ENCODE results near the gene NIPAL4. TPM values are rescaled to one million over a fixed set of nuclear protein-coding genes. Genes with fewer than 3 reads are reported as not detected.
"Not testable (repeated sequence)": the region's sequence is repeated elsewhere in the genome, so short reads cannot be mapped to it uniquely, and the experiment has no call there.

The NIPAL4 gene
- total RNA-seq = 1 to 10 TPM; 3.5 to 3.7 TPM

- H3K9me3 Mint-ChIP-seq (ENCODE audit: low read depth) = no peaks in the 10 kb centered on the region
- H3K27me3 Mint-ChIP-seq = peaks cover 22% of the 10 kb centered on the region
- CTCF ChIA-PET = interaction anchor here (0.5 to 2.8 kb wide), 7 partner anchors 9 to 311 kb away, joined by 3 to 15 read pairs (median 4); no protein-coding TSS in a partner anchor
- H3K36me3 Mint-ChIP-seq (ENCODE audit: low read depth) = no peaks in the 10 kb centered on the region
- H3K27ac Mint-ChIP-seq = peak within 1 kb of the TSS; percentile 59
- intact Hi-C loops (cut with DNase I, micrococcal nuclease) = loop anchor here (5.0 to 10.0 kb wide), 3 partner anchors 68 to 397 kb away; partner anchors contain the start of gene CLINT1 (in 1 of the 2)
- H3K4me1 Mint-ChIP-seq = peaks cover 28% of the 10 kb centered on the region
- POLR2A ChIA-PET = interaction anchor here (0.9 kb wide), 1 partner anchor 109 kb away, joined by 3 read pairs; no protein-coding TSS in a partner anchor
- peak; percentile 28 for ATAC-seq
- peak; percentile 68 for DNase-seq
- H3K4me3 Mint-ChIP-seq = peak within 1 kb of the TSS; percentile 63
These were observed at the start of gene NIPAL4 for GRCh38 chr5:157459715-157460599. Gene NIPAL4, plus strand, starts transcription at chr5:157460213. Its CDS starts 108 bp downstream, at chr5:157460321.

GRCh38 chr5:157415838-157416237 is 44.2 kb upstream of the NIPAL4 start:
- Mint-ChIP-seq H3K27ac (no peak overlapping the region), H3K36me3 (ENCODE audit: low read depth) (no peaks in the 10 kb centered on the region), H3K27me3 (peaks cover 4% of the 10 kb centered on the region), H3K4me3 (no peak overlapping the region), H3K4me1 (no peaks in the 10 kb centered on the region), H3K9me3 (ENCODE audit: low read depth) (peaks cover 14% of the 10 kb centered on the region)
- ATAC-seq (no peak), DNase-seq (no peak)
- intact Hi-C loops (cut with DNase I, micrococcal nuclease) = loop anchor here in 1 of 2 experiments (10.0 kb wide), 1 partner anchor 1999 kb away; no protein-coding TSS in a partner anchor
- CTCF ChIA-PET = interaction anchor here (0.9 kb wide), 1 partner anchor 15 kb away, joined by 3 read pairs; no protein-coding TSS in a partner anchor
- POLR2A ChIA-PET = no interaction called here

- H3K9me3 Mint-ChIP-seq (ENCODE audit: low read depth); DNase-seq; H3K4me3 Mint-ChIP-seq; POLR2A ChIA-PET; H3K27me3 Mint-ChIP-seq; H3K36me3 Mint-ChIP-seq (ENCODE audit: low read depth); ATAC-seq; H3K27ac Mint-ChIP-seq; CTCF ChIA-PET; H3K4me1 Mint-ChIP-seq: not testable (repeated sequence)
- intact Hi-C loops (cut with DNase I, micrococcal nuclease) = loop anchor here in 1 of 2 experiments (10.0 kb wide), 1 partner anchor 1995 kb away; no protein-coding TSS in a partner anchor
These were observed 40.5 kb upstream of the NIPAL4 start for GRCh38 chr5:157419521-157419920.

- H3K4me3 Mint-ChIP-seq; ATAC-seq; H3K27me3 Mint-ChIP-seq; H3K27ac Mint-ChIP-seq; DNase-seq; H3K9me3 Mint-ChIP-seq (ENCODE audit: low read depth); H3K36me3 Mint-ChIP-seq (ENCODE audit: low read depth); H3K4me1 Mint-ChIP-seq; intact Hi-C loops (cut with DNase I, micrococcal nuclease); POLR2A ChIA-PET: not testable (repeated sequence)
- CTCF ChIA-PET = interaction anchor here (0.6 to 4.9 kb wide), 3 partner anchors 47 to 507 kb away, joined by 3 to 30 read pairs (median 3); partner anchors contain the start of gene LSM11
These were observed 30.1 kb upstream of the NIPAL4 start for GRCh38 chr5:157429920-157430319.

- H3K9me3 Mint-ChIP-seq (ENCODE audit: low read depth) = peaks cover 2% of the 10 kb centered on the region
- POLR2A ChIA-PET = no interaction called here
- H3K4me1 Mint-ChIP-seq = peaks cover 5% of the 10 kb centered on the region
- H3K4me3 Mint-ChIP-seq = no peak overlapping the region
- H3K36me3 Mint-ChIP-seq (ENCODE audit: low read depth) = no peaks in the 10 kb centered on the region
- CTCF ChIA-PET = interaction anchor here (0.7 to 4.9 kb wide), 41 partner anchors 8 to 327 kb away, joined by 3 to 66 read pairs (median 4); partner anchors contain the start of genes LSM11 and NIPAL4
- DNase-seq (peak; percentile 53), ATAC-seq (peak; percentile 99)
- H3K27ac Mint-ChIP-seq = no peak overlapping the region
- peaks cover 2% of the 10 kb centered on the region for H3K27me3 Mint-ChIP-seq
- intact Hi-C loops (cut with DNase I, micrococcal nuclease) = loop anchor here (1.0 to 2.0 kb wide), 6 partner anchors 40 to 312 kb away; partner anchors contain the start of gene LSM11 (in 2 of the 2)
These were observed 28.3 kb upstream of the NIPAL4 start for GRCh38 chr5:157431544-157432200.

GRCh38 chr5:157434096-157434495 is 25.9 kb upstream of the NIPAL4 start:
- no peak for ATAC-seq
- Mint-ChIP-seq H3K36me3 (ENCODE audit: low read depth) (no peaks in the 10 kb centered on the region), H3K4me3 (no peak overlapping the region), H3K27ac (no peak overlapping the region), H3K27me3 (no peaks in the 10 kb centered on the region), H3K9me3 (ENCODE audit: low read depth) (peaks cover 2% of the 10 kb centered on the region), H3K4me1 (peaks cover 5% of the 10 kb centered on the region)
- no peak for DNase-seq
- CTCF ChIA-PET = interaction anchor here (0.8 to 4.9 kb wide), 8 partner anchors 26 to 310 kb away, joined by 3 to 66 read pairs (median 12); partner anchors contain the start of genes LSM11 and NIPAL4
- POLR2A ChIA-PET = no interaction called here
- intact Hi-C loops (cut with DNase I, micrococcal nuclease) = no loop called here

- ChIA-PET CTCF (interaction anchor here (1.0 to 1.8 kb wide), 3 partner anchors 11 to 300 kb away, joined by 3 to 6 read pairs (median 4); partner anchors contain the start of gene LSM11), POLR2A (no interaction called here)
- Mint-ChIP-seq H3K36me3 (ENCODE audit: low read depth) (no peaks in the 10 kb centered on the region), H3K4me3 (no peak overlapping the region), H3K27me3 (no peaks in the 10 kb centered on the region), H3K9me3 (ENCODE audit: low read depth) (no peaks in the 10 kb centered on the region), H3K27ac (no peak overlapping the region), H3K4me1 (no peaks in the 10 kb centered on the region)
- no peak for ATAC-seq
- DNase-seq = no peak
- intact Hi-C loops (cut with DNase I, micrococcal nuclease) = no loop called here
These were observed 16.9 kb upstream of the NIPAL4 start for GRCh38 chr5:157443041-157443549.

- no peaks in the 10 kb centered on the region for H3K9me3 Mint-ChIP-seq (ENCODE audit: low read depth)
- no peaks in the 10 kb centered on the region for H3K27me3 Mint-ChIP-seq
- no peak for ATAC-seq
- H3K27ac Mint-ChIP-seq = no peak overlapping the region
- no peak for DNase-seq
- ChIA-PET POLR2A (no interaction called here), CTCF (interaction anchor here (1.3 to 1.8 kb wide), 2 partner anchors 13 to 299 kb away, joined by 4 to 6 read pairs; partner anchors contain the start of gene LSM11)
- no peaks in the 10 kb centered on the region for H3K36me3 Mint-ChIP-seq (ENCODE audit: low read depth)
- intact Hi-C loops (cut with DNase I, micrococcal nuclease) = no loop called here
- no peak overlapping the region for H3K4me3 Mint-ChIP-seq
- no peaks in the 10 kb centered on the region for H3K4me1 Mint-ChIP-seq
These were observed 15.8 kb upstream of the NIPAL4 start for GRCh38 chr5:157444224-157444623.

GRCh38 chr5:157445745-157446411 is 14.1 kb upstream of the NIPAL4 start:
- Mint-ChIP-seq H3K27ac (no peak overlapping the region), H3K27me3 (no peaks in the 10 kb centered on the region), H3K9me3 (ENCODE audit: low read depth) (no peaks in the 10 kb centered on the region), H3K36me3 (ENCODE audit: low read depth) (no peaks in the 10 kb centered on the region), H3K4me3 (no peak overlapping the region), H3K4me1 (no peaks in the 10 kb centered on the region)
- ATAC-seq (no peak), DNase-seq (no peak)
- ChIA-PET POLR2A (no interaction called here), CTCF (interaction anchor here (1.1 kb wide), 1 partner anchor 15 kb away, joined by 4 read pairs; no protein-coding TSS in a partner anchor)
- intact Hi-C loops (cut with DNase I, micrococcal nuclease) = no loop called here

GRCh38 chr5:157446412-157446935 is 13.5 kb upstream of the NIPAL4 start:
- intact Hi-C loops (cut with DNase I, micrococcal nuclease) = no loop called here

More at GRCh38 chr5:157446412-157446935, 13.5 kb upstream of the NIPAL4 start:
- no peak for DNase-seq
- ChIA-PET POLR2A (no interaction called here), CTCF (interaction anchor here (0.7 to 1.3 kb wide), 4 partner anchors 14 to 272 kb away, joined by 3 to 4 read pairs (median 4); no protein-coding TSS in a partner anchor)
- Mint-ChIP-seq H3K36me3 (ENCODE audit: low read depth) (no peaks in the 10 kb centered on the region), H3K4me1 (no peaks in the 10 kb centered on the region), H3K4me3 (no peak overlapping the region), H3K27me3 (no peaks in the 10 kb centered on the region), H3K27ac (no peak overlapping the region), H3K9me3 (ENCODE audit: low read depth) (no peaks in the 10 kb centered on the region)
- no peak for ATAC-seq
